ENCODE results near the gene MUC13. TPM values are rescaled to one million over a fixed set of nuclear protein-coding genes. Genes with fewer than 3 reads are reported as not detected.

MUC13 gene
- total RNA-seq, 1 experiment from 2014 or later: 0.04 TPM

- no peaks in the 10 kb centered on the region for H3K27me3 ChIP-seq (ENCODE audit: low read length)
- ChIA-PET CTCF (no interaction called here), POLR2A (ENCODE audit: unreplicated experiment) (no interaction called here)
- ATAC-seq (no peak), DNase-seq (no peak)
- no peak overlapping the region for H3K27ac ChIP-seq (ENCODE audit: low read length)
- H3F3A ChIP-seq (ENCODE audit: low read length, unreplicated experiment): no peaks in the 10 kb centered on the region
- intact Hi-C loops (cut with micrococcal nuclease): no loop called here
- TF ChIP-seq EZH2 (IDR thresholded peaks at IDR 0.05; ENCODE audit: low read length, unreplicated experiment): no peak
- TF ChIP-seq EZH2phosphoT487 (IDR thresholded peaks at IDR 0.05; ENCODE audit: borderline replicate concordance, low read length): no peak
- no peak for TF ChIP-seq CTCF (conservative IDR thresholded peaks at IDR 0.05; ENCODE audit: low read depth, low read length)
- no peaks in the 10 kb centered on the region for H3K9me2 ChIP-seq (replicated peaks; ENCODE audit: low read length)
- peaks cover 27% of the 10 kb centered on the region for H3K79me2 ChIP-seq (ENCODE audit: low read length)
- 0 out of 2 replicates have a peak, but pooled peaks cover 4% of the 10 kb centered on the region for H4K20me1 ChIP-seq (ENCODE audit: low read length)
- peaks cover 63% of the 10 kb centered on the region for H3K4me1 ChIP-seq (ENCODE audit: insufficient read depth, low read length)
- no TSS peak for BruUV-seq (replicated peaks)
- no peaks in the 10 kb centered on the region for H3K36me3 ChIP-seq (ENCODE audit: low read depth, low read length)
- no peaks in the 10 kb centered on the region for H3K9me3 ChIP-seq (ENCODE audit: low read length)
- no peak overlapping the region for H3K9ac ChIP-seq (ENCODE audit: low read length)
- no peak overlapping the region for H2AFZ ChIP-seq (ENCODE audit: low read length)
- no peak overlapping the region for H3K4me2 ChIP-seq (ENCODE audit: low read length)
- H3K4me3 ChIP-seq (ENCODE audit: low read length): no peak overlapping the region
Measured at GRCh38 chr3:124881976-124882697, 52.4 kb downstream of the MUC13 start.

GRCh38 chr3:124879337-124879680, 55.2 kb downstream of the MUC13 start:
- no peak overlapping the region for H2AFZ ChIP-seq (ENCODE audit: low read length)
- peaks cover 50% of the 10 kb centered on the region for H3K4me1 ChIP-seq (ENCODE audit: insufficient read depth, low read length)
- H3K4me2 ChIP-seq (ENCODE audit: low read length): peak overlapping the region; percentile 64
- H3K27ac ChIP-seq (ENCODE audit: low read length): peak overlapping the region; percentile 70
- no peak for TF ChIP-seq EZH2phosphoT487 (IDR thresholded peaks at IDR 0.05; ENCODE audit: borderline replicate concordance, low read length)
- H3K9ac ChIP-seq (ENCODE audit: low read length): 0 out of 2 replicates have a peak overlapping the region, but pooled peaks have one; percentile 5
- intact Hi-C loops (cut with micrococcal nuclease): loop anchor here (1.0 to 2.0 kb wide), 4 partner anchors 8 to 93 kb away; partner anchors contain the start of gene ITGB5
- TSS peak; percentile 32 for BruUV-seq (replicated peaks)
- no peak overlapping the region for H3K4me3 ChIP-seq (ENCODE audit: low read length)
- no peaks in the 10 kb centered on the region for H3K36me3 ChIP-seq (ENCODE audit: low read depth, low read length)
- H3K27me3 ChIP-seq (ENCODE audit: low read length): no peaks in the 10 kb centered on the region
- H3K9me2 ChIP-seq (replicated peaks; ENCODE audit: low read length): no peaks in the 10 kb centered on the region
- ATAC-seq: peak; percentile 11
- peaks cover 22% of the 10 kb centered on the region for H3K79me2 ChIP-seq (ENCODE audit: low read length)
- H3F3A ChIP-seq (ENCODE audit: low read length, unreplicated experiment): no peaks in the 10 kb centered on the region
- H4K20me1 ChIP-seq (ENCODE audit: low read length): 0 out of 2 replicates have a peak, but pooled peaks cover 4% of the 10 kb centered on the region
- POLR2A ChIA-PET (ENCODE audit: unreplicated experiment): interaction anchor here (0.7 to 1.3 kb wide), 2 partner anchors 34 to 175 kb away, joined by 3 to 6 read pairs; no protein-coding TSS in a partner anchor
- CTCF ChIA-PET: interaction anchor here (0.6 kb wide), 1 partner anchor 121 kb away, joined by 3 read pairs; no protein-coding TSS in a partner anchor
- H3K9me3 ChIP-seq (ENCODE audit: low read length): no peaks in the 10 kb centered on the region
- DNase-seq: no peak

- Histone ChIP-seq H3K4me2 (ENCODE audit: low read length) (peak overlapping the region; percentile 64), H3K36me3 (ENCODE audit: low read depth, low read length) (no peaks in the 10 kb centered on the region), H4K20me1 (ENCODE audit: low read length) (0 out of 2 replicates have a peak, but pooled peaks cover 4% of the 10 kb centered on the region), H3K4me3 (ENCODE audit: low read length) (no peak overlapping the region), H3K4me1 (ENCODE audit: insufficient read depth, low read length) (peaks cover 45% of the 10 kb centered on the region), H3K9me3 (ENCODE audit: low read length) (no peaks in the 10 kb centered on the region), H3F3A (ENCODE audit: low read length, unreplicated experiment) (no peaks in the 10 kb centered on the region), H2AFZ (ENCODE audit: low read length) (no peak overlapping the region), H3K9me2 (replicated peaks; ENCODE audit: low read length) (no peaks in the 10 kb centered on the region), H3K79me2 (ENCODE audit: low read length) (peaks cover 20% of the 10 kb centered on the region), H3K9ac (ENCODE audit: low read length) (0 out of 2 replicates have a peak overlapping the region, but pooled peaks have one; percentile 5), H3K27ac (ENCODE audit: low read length) (peak overlapping the region; percentile 70), H3K27me3 (ENCODE audit: low read length) (no peaks in the 10 kb centered on the region)
- BruUV-seq (replicated peaks): no TSS peak
- DNase-seq: peak; percentile 90
- intact Hi-C loops (cut with micrococcal nuclease): loop anchor here (1.0 to 2.0 kb wide), 7 partner anchors 9 to 92 kb away; partner anchors contain the start of gene ITGB5
- 0 out of 2 replicates have a peak, but pooled peaks have one; percentile 30 for TF ChIP-seq EZH2phosphoT487 (IDR thresholded peaks at IDR 0.05; ENCODE audit: borderline replicate concordance, low read length)
- no peak for TF ChIP-seq CTCF (conservative IDR thresholded peaks at IDR 0.05; ENCODE audit: low read depth, low read length)
- ATAC-seq: peak; percentile 90
- ChIA-PET POLR2A (ENCODE audit: unreplicated experiment) (interaction anchor here (0.7 to 1.3 kb wide), 2 partner anchors 33 to 174 kb away, joined by 3 to 6 read pairs; no protein-coding TSS in a partner anchor), CTCF (interaction anchor here (0.6 kb wide), 1 partner anchor 120 kb away, joined by 3 read pairs; no protein-coding TSS in a partner anchor)
Measured at GRCh38 chr3:124878561-124879336, 55.8 kb downstream of the MUC13 start.

Measured in PC-3 (cell line).